GM19397 (cell line): ENCODE measurements around the gene LRRTM1.

Experiments
- ATAC-seq: cut with Tn5 transposase; IDR thresholded peaks from one replicate; pipeline ENCODE4 v1.9.1; 2021; ENCODE audit warnings: mild to moderate bottlenecking, moderate library complexity; ENCODE audit not compliant: unreplicated experiment

The LRRTM1 gene

DNA sequence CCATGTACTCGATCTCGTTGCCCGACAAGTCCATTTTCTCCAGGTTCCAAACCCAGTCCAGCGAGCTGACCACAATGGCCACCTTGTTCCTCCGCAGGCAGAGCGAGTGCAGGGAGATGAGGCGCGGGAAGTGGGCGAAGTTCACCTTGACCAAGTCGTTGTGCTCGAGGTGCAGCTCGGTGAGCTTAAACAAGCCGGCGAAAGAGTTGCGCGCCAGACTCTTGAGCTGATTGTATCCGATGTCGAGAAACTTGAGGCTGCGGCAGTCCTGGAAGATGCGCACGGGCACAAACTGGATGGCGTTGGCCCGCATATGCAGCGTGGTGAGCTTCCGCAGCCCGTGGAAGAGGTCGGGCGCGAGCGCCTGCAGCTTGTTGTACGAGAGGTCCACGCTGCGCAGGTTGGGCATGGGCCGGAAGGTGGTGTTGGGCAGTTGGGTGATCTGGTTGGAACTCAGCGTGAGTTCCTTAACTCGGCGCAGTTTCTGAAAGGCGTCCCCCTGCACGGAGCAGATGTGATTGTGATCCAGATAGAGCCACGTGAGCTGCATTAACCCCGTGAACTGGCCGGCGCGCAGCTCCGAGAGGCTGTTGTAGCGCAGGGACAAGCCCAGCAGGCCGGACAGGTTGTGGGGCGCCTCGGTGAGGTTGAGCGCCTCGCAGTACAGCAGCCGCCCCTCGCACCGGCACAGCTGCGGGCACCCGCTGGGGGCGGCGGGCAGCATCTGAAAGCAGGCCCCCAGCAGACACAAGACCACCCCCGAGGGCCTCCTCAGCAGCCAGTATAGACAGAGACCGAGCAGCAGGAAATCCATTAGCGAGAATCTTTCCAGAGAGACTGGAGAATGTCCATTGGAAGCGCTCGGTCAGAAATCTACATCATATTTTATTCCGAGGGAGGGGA lies 1.3 kb downstream of the LRRTM1 start:
- no peak for ATAC-seq

DNA sequence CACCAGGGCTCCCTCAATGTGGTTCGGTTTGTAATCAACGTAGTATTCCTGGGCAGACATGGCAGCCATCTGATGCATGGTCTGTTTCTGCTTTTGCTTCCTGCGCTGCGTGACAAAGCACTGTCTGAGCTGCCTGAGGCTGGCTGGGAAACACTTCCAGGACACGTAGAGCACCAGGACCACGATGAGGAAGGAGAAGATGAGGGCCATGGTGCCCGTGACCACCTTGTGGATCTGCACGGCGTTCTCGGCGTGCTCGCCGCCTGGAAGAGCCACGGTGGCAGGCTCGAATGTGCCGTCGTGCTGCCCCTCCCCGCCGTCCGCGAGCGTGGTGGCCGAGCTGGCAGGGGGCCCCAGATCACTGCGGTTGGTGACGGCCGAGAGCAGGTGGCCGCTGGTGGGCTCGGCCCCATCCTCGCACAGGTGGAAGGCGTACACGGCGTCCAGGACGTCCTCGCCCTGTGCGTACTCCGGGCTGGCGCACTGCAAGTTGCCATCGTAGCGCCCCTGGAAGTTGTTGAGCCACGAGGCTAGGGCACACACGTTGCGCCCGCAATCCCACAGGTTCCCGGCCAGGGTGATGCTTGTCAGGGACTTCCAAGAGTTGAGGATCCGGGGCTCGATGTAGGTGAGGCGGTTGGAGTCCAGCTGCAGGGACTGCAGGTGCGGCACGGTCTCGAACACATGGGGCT lies 2.1 kb downstream of the LRRTM1 start:
- ATAC-seq = no peak

DNA sequence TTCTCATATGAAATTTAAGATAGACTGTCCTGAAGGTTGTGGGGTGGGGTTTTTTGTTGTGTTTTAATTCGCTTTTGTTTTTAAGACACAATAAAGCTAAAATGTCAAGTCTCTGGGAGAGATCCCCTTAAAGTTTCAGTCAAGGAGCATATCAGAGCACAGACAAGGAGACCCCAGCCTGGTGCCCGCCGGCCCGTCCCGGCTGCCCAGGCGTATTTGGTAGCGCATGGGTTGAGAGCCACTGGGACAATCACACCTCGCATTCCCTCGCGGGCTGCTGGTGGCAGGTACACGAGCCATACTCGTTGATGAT lies 2.6 kb downstream of the LRRTM1 start:
- no peak for ATAC-seq

DNA sequence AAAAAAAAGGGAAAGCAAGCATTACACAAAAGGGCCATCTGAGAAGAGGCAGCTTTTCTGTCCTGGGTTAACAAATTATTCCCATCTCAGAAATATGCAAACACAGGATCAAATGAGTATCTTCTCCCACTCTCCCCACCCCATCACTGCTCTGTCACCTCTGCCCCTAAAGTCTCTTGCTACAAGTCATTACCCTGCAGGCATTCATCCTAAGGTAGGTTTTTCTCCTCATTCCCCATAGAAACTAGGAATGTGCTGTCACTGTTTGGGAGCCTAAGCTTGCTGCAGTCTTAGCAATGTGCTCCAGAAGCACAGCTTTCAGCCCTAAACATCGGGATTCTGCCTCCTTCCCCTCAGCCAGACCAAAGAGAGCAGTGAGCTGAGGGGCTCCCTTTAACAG lies 3.6 kb downstream of the LRRTM1 start:
- no peak for ATAC-seq

DNA sequence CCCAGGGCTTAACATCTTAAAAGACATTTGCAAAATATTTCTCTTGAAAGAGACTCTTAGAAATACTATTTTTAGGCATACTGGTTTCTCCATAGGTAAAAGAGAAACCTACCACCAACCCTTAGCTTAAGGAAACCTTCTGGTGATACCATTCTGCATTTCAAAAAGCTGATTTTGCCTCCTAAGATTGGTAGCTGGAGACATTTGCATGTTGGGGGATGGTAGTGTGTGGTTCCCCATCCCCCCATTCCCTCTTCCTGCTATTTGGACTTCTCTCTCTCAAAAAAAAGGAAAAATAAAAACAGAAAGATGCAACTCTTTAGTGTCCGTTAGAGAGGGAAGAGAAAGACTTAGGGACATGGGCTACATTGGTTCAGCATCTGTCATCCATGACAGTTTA lies 4.2 kb downstream of the LRRTM1 start:
- ATAC-seq = no peak

DNA sequence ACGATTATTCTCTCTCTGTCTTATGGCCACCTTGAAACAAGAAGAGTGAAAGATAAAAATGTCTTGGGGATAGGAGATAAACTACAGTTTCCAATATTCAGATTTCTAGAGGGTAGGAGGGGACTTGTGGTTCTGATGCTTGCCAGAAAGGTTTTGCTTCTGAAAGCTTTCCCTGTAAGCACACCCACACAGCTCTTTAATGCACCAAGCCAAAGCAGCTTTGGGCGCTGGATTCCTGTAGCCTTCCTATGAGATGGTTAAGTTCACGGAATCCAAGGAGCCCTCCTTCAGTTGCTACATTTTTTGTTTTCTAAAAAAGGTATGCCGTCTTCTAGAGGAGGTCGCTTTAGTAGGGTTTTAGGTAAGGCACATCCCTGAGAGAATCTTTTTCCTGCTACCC lies 4.9 kb downstream of the LRRTM1 start:
- ATAC-seq = no peak

DNA sequence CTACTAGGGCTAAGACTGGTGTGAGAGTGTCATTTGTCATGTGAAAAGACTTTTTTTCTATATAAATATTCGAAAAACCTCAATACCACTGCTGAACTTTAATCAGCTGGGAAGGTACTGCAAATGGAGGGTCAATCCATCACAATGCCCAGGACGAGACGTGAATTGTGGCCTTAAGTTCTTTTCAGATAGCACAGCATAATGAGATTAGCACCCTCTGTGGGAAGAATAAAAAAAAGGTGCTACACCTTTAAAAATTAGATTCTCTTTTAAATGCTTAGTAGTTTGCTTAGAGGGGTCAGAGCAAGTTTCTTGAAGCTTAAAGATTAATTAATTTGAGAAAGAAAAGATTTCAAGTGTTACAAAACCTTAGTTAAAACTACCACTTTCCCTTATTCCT lies 5.6 kb downstream of the LRRTM1 start:
- no peak for ATAC-seq

DNA sequence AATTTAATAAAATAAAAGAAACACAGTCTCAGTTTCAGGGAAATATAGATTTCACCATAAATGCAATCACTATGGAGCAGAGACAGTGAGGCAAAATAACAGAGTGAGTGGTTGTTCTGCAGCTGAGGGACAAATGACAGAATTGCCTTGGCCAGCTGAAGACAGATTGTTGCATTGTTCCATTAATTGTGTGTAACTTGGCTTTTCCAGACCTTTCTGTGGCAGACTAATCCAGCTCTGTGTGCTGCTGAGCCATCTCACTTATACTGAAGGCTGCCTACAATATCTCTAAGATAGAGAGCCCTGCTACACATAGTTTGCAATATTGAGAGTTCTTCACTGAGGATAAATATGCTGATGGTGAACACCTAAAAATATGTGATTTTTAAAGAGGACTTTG lies 11.5 kb downstream of the LRRTM1 start:
- ATAC-seq = no peak

DNA sequence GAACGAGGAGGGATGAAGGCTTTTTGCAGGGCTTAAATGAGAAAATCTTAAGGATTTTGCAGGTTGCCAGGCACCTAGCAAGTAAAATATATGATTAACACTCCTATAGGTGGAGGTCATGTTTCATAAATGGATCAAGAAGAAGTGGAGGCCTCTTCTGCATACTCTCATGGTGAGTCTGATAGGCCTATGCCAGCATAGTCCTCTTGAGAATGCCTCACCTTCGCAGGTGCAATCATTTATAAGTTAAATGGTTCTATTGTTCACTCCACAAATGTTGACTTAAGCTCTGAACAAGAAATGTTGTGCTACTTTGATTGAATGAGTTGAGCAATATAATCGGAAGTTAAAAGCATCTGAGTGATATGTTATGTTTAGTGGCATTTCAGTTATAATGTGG lies 12.1 kb downstream of the LRRTM1 start:
- no peak for ATAC-seq

DNA sequence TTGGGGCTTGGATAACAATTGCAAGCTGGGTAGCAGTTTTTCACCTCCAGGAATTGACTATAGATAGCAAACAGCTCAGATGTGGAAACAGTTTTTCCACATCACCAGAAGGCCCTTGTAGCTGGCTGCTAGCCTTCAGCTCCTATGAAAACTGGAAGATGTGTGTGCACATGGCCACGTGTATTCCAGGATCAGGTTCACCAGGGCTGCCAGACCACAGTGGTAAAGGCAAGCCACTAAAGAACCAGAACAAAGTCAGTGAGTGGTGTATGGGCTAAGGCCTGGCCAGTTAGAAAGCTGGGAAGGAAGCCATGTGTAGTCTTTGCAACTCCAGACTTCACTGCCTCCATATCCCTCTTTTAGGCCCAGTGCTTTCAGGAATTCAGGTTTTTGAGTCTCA lies 12.9 kb downstream of the LRRTM1 start:
- ATAC-seq = no peak

DNA sequence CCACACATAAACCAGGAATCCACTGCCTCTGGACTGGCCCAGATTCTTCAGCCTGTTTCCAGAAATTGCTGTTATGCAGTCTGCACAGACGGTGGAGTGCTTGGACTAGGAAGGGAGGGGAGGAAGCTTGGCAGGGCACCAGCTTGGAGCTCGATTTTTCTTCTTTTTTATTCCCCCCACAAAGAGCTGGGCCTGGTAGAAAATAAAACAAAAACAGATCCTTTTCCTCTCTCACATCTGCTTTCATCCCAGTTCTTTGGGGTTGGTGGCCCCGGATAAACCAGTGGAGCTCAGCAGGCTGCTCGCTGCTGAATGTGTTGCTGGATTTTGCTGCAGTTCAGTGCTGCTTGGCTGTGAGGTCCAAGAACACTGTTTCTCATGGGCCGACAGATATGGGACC lies 16.0 kb downstream of the LRRTM1 start:
- ATAC-seq = no peak

DNA sequence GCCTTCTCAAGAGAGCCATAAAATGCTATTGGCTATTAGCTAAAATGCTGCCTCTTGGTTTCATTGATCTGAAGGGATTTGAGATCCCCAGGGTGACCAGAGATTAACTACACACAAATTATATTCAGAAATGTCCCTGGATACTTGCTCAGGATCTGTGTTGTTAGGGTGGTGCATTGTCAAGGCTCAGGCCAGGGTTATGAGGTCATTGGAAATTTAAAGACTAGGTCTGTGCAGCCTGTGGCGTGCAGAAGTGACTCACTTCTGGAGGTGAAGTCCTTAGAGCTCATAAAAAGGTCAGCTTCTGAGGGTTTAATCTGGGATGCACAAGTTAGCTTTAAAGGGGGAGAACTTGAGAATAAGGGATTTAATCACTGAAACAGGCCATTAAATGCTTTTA lies 23.5 kb downstream of the LRRTM1 start:
- no peak for ATAC-seq

DNA sequence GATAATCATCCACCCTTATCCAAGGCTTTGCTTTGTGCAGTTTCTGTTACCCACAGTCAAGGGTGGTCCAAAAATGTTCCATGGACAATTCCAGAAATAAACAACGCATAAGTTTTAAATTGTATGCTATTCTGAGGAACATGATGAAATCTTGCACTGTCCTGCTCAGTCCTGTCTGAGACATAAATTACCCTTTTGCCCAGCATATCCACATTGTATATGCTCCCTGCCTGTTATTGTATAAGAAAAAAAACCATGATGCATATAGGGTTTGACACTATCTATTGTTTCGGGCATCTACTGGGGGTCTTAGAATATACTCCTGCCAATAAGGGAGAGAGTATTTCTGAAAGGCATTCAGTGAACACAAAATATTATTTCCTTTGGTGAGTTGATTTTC lies 24.0 kb downstream of the LRRTM1 start:
- no peak for ATAC-seq

DNA sequence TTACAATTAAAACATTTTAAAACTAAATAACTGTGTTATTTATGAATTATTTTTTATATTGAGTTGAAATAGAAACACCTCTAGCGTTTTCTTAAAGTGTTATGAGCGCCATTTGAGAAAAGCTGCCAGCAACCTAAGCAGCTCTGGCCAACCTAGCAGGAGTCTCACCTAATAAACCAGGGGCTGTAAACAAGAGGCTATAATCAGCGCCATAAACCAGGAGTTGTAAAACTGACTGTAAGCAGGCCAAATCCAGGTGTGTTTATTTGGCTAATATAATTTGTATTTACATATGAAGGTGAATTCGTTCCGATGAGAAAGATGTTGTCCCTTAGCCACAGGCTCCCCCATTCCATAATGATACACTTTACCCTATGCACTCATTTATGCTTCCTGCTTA lies 34.7 kb downstream of the LRRTM1 start:
- no peak for ATAC-seq

DNA sequence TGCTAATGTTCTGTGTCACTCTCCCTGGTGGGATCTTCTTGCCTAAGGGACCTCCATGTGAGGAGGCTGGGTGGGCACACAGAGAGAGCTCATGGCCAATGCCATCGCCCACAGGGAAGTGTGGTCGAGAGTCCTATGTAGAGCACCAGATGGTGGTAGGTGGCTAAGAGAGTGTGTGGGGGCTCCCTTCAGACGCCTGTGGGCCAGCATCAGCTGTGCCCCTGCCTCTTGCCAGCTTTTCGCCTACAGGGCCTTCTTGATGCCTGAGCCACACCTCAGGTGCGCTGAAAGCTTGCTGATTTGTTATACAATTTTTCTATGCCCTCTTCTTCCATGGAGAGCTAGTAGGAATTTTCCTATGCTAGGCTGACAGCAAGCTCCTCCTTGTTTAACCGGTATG lies 38.3 kb downstream of the LRRTM1 start:
- ATAC-seq = no peak

DNA sequence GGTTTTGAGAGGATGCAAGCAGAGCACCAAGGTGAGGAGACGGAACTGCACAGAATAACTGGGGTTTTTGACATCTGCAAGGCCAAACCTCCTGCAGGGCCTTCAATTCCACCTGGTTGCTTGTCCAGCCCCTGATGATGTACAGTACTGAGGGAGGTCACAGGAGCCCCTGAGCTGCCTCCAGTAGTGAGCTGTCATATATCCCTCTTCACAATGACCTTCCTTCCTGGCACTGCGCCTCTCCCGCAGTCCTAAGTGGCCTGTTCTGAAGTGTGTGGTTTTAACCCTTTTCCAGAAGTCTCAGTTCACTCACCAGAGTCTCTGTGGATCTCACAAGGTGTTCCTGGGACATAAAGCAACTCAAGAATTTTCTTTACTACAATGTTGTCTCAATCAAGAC lies 45.3 kb downstream of the LRRTM1 start:
- no peak for ATAC-seq

DNA sequence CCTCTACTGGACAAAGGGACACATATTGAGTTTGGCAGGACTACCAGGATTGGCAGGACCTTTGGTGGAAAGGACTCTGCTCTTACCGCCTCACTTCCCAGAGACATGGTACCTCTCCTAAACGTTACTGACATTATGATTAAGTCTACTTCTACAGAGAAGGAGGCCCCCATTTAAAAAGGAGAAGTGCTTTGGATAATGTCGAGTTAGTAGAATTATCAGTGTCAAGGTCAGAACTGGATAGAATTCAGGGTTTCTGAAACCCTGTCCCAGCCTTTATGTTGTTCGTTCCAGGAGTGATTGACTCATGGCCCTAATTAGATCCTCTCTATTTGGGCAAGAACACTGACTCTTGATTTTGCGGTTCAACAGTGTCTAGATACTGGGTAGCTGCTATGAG lies 45.8 kb downstream of the LRRTM1 start:
- no peak for ATAC-seq

DNA sequence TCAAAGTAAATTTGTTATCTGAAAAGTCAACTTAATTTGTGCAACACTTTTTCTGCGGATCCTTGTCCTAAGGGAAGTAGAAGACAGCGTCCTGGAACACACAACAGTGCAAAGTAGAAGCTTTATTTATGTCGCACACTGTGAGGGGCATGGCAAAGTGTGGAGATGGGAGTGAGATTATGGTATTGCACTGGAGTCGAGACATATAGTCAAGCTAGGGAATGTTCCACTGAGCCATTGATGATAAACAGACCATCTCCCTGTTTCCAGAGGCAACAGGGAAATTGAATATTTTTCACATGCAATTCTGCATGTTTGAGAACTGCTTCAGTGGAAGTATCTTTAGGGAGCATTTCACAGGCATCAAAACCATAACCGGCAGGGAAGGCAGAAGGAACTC lies 46.2 kb downstream of the LRRTM1 start:
- no peak for ATAC-seq

DNA sequence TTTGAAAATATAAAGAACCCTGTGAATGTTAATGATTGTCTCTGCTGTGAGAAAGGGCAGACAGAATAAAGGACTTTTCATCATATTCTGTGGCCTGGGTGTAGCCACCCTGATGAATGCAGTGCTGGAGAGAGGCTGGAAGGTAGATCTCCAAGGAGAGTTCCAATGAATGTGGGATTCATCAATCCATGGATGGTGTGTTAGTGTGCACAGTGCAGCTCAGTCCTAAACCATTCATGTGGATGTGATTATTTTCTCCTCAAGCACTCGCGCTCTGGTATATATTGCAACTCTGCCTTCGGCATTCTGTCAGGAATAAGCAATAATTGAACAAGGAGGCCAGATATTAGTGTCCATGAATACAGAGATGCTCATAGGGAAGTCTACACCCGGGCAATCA lies 47.1 kb downstream of the LRRTM1 start:
- no peak for ATAC-seq

DNA sequence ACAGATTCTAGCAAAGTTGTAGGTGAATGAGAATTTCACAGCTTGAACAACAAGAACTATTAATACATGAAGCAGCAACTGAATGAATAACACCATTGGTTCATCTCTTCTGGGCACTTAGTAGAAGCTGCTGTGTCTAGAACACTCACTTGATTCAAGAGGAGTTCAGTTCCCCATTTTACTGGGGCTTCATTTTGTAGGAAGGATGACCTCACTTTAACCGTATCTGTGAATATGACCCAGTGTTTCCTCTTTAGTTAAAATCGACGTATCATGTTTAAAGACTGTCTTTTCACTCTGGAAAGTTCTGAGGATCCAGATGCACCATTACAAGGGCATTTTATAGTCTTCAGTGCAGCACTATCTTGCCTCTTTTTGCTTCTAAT lies 47.8 kb downstream of the LRRTM1 start:
- ATAC-seq = no peak

DNA sequence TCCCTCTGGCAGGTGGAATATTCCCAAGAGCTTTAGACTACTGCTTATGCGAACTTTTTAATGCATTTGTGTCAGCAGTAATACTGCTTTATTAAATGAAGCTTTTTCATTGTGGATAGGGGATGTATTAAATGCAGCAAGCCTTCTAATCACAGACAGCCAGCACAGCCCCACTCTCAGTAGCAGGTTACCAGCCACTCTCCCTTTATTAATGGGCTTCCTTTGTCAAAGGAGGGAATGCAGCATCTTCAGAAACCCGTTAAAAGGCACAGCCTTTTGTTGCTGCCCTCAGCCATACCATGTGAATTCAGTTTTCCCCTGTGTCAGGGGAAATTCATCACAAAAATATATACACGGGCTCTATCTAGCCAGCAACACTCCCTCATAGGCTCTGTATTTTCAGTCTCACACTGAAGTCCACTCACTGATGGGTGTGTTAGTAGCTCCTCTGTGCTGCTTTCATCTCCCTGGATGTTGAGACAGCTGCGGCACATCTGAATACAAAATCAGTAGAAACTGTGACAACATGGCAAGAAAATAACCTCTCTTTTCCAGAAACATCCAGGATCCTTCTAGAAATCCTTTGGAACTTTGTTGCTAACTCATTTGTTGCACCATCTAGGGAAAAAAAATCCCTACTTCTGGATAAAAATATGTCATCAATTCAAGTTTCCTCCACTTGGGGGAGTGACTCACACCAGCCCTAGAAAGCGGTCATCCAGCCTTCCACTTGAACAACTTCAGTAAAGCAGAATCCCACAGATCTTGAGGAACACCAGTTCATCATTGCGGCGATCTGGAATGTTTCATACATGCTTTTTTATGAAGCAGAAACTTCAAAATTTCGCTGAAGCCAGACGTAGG lies 48.4 kb downstream of the LRRTM1 start:
- no peak for ATAC-seq
